HPDE6-E6E7 (cell line): ENCODE data around the gene MPC1.
A peak's percentile ranks its signal among the peaks of the same experiment; 100 is the strongest.
"Not testable (repeated sequence)": the region's sequence is repeated elsewhere in the genome, so short reads cannot be mapped to it uniquely, and the experiment has no call there.

Experiments used
- DNase-seq: peaks from one replicate; pipeline ENCODE4 v3.0.0; 2011; ENCODE audit warnings: missing footprints; ENCODE audit errors: extremely low spot score

The MPC1 gene

DNA sequence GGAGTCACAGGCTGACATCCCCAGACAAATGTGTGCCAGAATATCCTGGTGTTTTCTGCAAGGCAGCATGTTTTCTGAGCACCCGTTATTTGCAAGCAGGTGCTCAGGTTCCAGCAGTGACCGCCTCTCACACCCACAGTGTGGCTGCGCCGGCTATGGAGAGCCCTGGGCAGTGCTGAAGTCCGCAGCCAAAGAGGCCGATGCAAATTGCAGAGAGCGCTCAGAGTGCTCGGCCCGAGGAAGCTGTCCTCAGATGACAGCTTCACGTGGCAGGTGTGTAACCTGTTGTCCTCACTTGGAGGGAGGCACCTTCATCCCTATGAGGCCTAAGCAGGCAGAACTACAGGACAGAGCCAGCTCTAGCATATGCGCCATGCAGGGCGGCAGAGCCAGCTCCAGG, 23.5 kb upstream of the MPC1 start:
- no peak for DNase-seq

DNA sequence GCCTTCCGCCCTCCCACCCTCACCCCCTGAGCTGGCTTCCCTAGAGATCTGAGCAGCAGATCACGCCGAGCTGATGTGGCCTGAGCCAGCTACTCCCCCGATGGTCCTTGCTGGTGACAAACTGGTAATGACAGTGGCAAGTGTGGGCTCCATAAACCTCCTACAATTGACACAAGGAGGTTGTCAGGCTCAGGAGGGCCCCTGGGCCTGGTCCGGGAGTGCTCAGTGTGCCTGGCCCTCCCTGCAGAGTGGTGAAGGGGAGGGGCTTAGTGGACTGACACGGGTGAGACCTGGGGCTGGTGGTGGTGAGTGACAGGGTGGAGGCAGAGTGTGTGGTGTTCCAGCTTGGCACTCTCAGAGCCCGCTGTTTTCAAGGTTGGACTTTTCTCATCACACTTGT, 22.6 kb upstream of the MPC1 start:
- DNase-seq: no peak

GRCh38 chr6:166402582-166403277, 20.0 kb upstream of the MPC1 start:
- DNase-seq: no peak

DNA sequence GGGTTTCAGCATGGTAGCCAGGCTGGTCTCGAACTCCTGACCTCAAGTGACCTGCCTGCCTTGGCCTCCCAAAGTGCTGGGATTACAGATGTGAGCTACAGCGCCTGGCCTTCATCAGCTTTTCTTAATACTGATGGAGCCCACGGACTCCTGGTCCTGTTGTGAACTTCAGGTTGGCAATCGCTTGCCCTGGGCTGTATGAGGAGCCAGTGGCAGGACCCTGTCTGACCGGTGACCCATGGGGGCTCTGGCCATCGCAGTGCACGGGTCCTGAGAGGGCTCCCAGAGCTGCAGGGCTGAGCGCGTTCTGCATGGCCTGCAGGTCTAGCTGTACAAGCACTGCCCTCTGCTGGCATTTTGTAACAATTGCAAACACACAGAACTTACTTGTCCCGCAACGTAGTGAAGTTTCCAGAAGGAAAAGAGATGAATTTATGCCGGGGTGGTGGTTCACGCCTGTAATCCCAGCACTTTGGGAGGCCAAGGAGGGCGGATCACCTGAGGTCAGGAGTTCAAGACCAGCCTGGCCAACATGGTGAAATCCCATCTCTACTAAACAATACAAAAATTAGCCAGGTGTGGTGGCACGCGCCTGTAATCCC, 18.0 kb upstream of the MPC1 start:
- DNase-seq: peak; percentile 37

DNA sequence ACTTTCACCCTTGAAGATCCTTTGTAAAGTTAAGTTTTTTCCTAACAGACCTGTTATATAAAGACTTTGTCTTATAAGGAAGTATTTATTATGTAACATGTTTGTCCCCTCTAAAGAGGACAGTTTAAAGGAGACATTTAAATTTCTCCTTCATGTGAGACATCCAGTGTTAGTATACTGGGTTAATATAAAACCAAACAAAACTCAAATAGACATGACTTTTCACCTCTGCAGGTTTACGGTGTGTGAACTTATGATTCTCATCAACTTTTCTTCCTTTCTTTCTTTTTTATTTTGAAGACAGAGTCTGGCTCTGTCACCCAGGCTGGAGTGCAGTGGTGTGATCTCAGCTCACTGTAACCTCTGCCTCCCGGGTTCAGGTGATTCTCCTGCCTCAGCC, 17.4 kb upstream of the MPC1 start:
- no peak for DNase-seq

DNA sequence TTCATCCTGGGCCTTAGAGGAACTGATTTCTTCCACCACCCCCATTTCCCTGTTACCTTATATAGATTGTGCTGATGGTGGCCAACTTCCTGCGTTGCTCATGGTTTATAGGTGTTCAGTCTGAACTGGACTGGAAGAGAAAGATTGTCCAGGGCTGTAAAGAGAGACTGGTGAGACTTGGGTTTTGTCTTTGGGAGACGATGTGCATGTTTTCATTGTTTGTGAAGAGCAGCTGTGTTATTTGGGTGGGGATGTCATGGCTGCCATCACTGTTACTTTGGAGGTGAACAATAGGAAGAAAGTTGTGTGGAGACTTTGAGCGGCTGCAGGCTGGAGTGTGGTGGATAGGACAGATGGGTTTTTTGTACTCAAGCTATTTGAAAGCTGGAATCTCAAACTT, 15.6 kb upstream of the MPC1 start:
- no peak for DNase-seq

DNA sequence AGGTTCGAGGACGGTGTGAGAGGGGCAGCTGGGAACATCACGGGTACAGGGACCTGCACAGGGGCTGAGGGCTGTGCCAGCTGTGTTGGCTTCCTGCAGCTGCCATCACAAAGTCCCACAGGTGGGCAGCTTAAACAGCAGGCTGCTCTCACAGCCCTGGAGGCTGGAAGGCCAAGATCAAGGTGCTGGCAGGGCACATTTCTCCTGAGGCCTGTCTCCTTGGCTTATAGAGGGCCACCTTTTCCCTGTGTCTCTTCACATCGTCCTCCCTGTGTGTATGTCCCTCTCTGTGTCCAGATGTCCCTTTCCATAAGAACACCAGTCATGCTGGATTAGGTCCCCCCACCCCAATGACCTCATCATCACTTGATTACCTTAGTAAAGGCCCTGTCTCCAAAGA, 15.1 kb upstream of the MPC1 start:
- no peak for DNase-seq

- no peak for DNase-seq
These were observed 13.0 kb upstream of the MPC1 start for GRCh38 chr6:166395778-166396177.

GRCh38 chr6:166395351-166395750, 12.6 kb upstream of the MPC1 start:
- DNase-seq: no peak

DNA sequence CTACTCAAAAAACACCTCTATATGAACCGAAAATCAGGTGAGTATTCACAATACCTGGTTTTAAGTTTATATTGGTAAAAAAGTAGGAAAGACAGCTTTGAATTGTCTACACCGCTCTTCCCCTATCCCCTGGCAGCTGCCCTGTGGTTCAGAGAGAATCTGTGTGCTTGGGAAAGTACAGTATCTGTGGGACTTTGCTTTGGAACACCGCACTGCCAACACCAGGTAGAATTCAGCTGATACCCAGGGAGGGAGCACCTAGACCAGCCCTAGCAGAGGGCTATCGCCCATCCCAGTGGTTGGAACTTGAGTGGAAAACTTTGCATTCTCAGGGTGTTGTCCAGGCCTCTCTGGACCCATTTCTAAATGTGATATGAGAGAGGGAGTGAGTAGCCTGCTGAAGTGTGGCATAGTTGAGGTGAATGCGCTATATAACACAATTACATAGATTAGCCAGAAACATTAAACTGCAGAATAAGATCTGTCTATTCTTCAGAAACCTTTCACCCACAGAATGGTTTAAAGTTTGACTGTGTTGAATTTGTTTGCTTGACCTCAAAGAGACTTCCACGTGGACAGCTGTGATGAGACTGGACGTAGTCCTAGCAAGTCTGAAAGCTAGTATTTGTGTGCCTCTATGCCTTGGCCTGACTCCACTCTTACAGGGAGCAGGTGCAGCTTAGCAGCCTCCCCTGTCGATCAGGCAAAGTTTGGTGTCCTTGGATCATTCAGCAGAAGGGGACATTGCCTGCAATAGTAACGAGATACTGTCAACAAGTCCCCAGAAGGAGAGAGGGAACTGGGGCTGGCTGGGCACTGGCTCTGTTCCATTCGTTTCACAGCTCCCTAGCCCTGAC, 11.5 kb upstream of the MPC1 start:
- no peak for DNase-seq

GRCh38 chr6:166393535-166393823, 10.7 kb upstream of the MPC1 start:
- no peak for DNase-seq

- DNase-seq: not testable (repeated sequence)
These were observed 10.2 kb upstream of the MPC1 start for GRCh38 chr6:166392755-166393534.

- no peak for DNase-seq
These were observed 6.4 kb upstream of the MPC1 start for GRCh38 chr6:166389119-166389518.

- DNase-seq: no peak
These were observed 5.7 kb upstream of the MPC1 start for GRCh38 chr6:166388290-166389004.

DNA sequence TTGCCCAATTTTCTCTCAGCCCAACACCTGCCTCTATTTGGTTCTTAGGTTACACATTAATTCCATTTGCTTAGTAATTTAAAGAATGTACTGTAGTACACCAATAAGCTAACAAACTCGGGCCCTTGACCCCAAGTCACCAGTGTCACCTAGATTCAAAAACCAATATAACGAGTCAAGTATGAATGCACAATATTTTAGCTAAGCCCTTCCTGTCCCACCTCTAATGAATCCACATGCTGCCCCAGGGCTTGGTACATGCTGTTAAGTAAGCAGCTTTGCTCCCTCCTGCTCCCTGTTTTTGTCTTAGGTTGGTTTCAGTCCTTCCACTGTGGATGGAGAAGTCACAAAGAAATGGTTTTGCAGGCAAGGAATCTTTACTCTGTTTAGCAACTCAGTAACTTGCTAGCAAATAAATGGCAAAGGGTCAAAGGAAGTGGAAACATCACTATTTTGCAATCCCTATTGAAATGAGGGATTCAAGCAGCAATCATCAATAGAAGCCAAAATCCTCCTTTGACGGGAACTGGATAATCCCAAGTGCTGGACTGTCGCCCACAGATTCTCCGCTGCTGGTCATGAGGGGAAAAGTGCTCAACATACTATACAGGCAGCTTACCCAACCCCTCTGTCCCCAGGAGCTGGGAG, 5.0 kb upstream of the MPC1 start:
- no peak for DNase-seq

GRCh38 chr6:166387098-166387497, 4.4 kb upstream of the MPC1 start:
- DNase-seq: not testable (repeated sequence)

- DNase-seq: no peak
These were observed 3.4 kb upstream of the MPC1 start for GRCh38 chr6:166386111-166386510.

- DNase-seq: not testable (repeated sequence)
These were observed 1.1 kb upstream of the MPC1 start for GRCh38 chr6:166383802-166384363.

GRCh38 chr6:166382500-166382932, 224 bp downstream of the MPC1 start:
- no peak for DNase-seq

DNA sequence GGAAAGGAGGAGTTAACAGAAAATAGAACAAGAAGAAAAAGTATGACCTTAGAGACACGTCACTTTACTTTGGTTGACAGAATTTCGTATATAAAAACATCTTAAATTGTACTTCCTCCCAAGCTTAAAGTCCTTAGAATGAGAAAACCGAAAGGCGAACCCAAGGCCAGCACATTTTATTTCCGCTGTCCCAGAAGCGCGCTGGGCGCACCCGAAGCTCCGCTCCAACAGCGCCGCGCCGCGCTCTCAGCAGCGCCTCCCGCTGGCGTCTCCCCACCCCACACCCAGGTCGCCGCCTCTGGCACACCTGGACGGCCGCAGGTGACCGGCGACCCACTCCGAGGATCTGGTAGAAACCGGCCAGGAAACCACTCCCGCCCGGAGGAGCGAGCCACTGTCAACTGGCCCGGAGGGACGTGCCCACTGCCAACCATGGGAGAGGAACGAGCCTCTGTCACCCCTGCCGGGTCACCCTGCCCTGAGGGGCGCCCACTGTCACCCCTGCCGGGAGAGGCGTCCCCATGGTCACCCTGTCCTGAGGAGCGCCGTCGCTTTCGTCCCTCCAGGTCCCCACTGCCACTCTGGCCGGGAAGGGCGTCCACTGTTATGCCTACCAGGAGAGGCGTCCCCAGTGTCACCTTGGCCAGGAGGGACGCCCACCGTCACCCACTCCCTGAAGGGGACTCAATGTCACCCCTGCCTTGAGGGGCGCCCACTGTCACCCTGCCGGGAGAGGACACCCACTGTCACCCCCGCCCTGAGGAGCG, 824 bp downstream of the MPC1 start:
- peak; percentile 51 for DNase-seq
